Ishikawa (cell line): ENCODE data around the gene ESR1.

Experiments used
- CEBPB ChIP-seq: IDR thresholded peaks from 2 replicates; pipeline ENCODE4 v1.6.1; 2012
- CREB1 ChIP-seq: IDR thresholded peaks from 2 replicates; pipeline ENCODE4 v1.6.1; 2012; ENCODE audit warnings: low read depth
- EGR1 ChIP-seq: IDR thresholded peaks from 2 replicates; pipeline ENCODE4 v1.6.1; 2012
- EP300 ChIP-seq: IDR thresholded peaks from 2 replicates; pipeline ENCODE4 v1.6.1; 2012; ENCODE audit warnings: borderline replicate concordance
- FOXM1 ChIP-seq: IDR thresholded peaks from 2 replicates; pipeline ENCODE4 v1.6.1; 2012; ENCODE audit warnings: low read depth, borderline replicate concordance
- MAX ChIP-seq: IDR thresholded peaks from 2 replicates; pipeline ENCODE4 v1.6.1; 2012
- NFIC ChIP-seq: IDR thresholded peaks from 2 replicates; pipeline ENCODE4 v1.6.1; 2012
- RAD21 ChIP-seq: IDR thresholded peaks from 2 replicates; pipeline ENCODE4 v1.6.1; 2012; ENCODE audit warnings: low read depth
- REST ChIP-seq: IDR thresholded peaks from 2 replicates; pipeline ENCODE4 v1.6.1; 2012; ENCODE audit warnings: low read depth, mild to moderate bottlenecking
- TAF1 ChIP-seq: IDR thresholded peaks from 2 replicates; pipeline ENCODE4 v1.6.1; 2012; ENCODE audit warnings: low read depth, mild to moderate bottlenecking
- TCF12 ChIP-seq: IDR thresholded peaks from 2 replicates; pipeline ENCODE4 v1.6.1; 2012; ENCODE audit warnings: low read depth
- TEAD4 ChIP-seq: IDR thresholded peaks from 2 replicates; pipeline ENCODE4 v1.6.1; 2012
- USF1 ChIP-seq: IDR thresholded peaks from 2 replicates; pipeline ENCODE4 v1.6.1; 2012
- YY1 ChIP-seq: IDR thresholded peaks from 2 replicates; pipeline ENCODE4 v1.6.1; 2012; ENCODE audit warnings: low read depth
- ZBTB7A ChIP-seq: IDR thresholded peaks from 2 replicates; pipeline ENCODE4 v1.6.1; 2012; ENCODE audit warnings: low read depth

The ESR1 gene

GRCh38 chr6:151961809-151962208, 154.3 kb downstream of the ESR1 start:
- TF ChIP-seq FOXM1 (no peak), CEBPB (no peak), TCF12 (no peak), RAD21 (no peak), TEAD4 (no peak), NFIC (no peak), MAX (no peak), YY1 (no peak), ZBTB7A (no peak), CREB1 (no peak), REST (no peak), EGR1 (no peak), EP300 (no peak), USF1 (no peak)

GRCh38 chr6:151962246-151962846, 154.9 kb downstream of the ESR1 start:
- TF ChIP-seq ZBTB7A = no peak
- TF ChIP-seq CEBPB = peak; percentile 95

- TF ChIP-seq MAX (no peak), EP300 (no peak), RAD21 (no peak), NFIC (no peak)
These were observed 155.5 kb downstream of the ESR1 start for GRCh38 chr6:151963001-151963400.

GRCh38 chr6:151974061-151974617, 166.7 kb downstream of the ESR1 start:
- no peak for TF ChIP-seq EGR1
- TF ChIP-seq RAD21 = no peak
- TF ChIP-seq TCF12 = no peak
- TF ChIP-seq YY1 = no peak
- no peak for TF ChIP-seq NFIC
- TF ChIP-seq EP300 = no peak
- TF ChIP-seq USF1 = no peak
- TF ChIP-seq TEAD4 = no peak
- TF ChIP-seq REST = no peak
- no peak for TF ChIP-seq MAX
- TF ChIP-seq TAF1 = no peak
- TF ChIP-seq CEBPB = no peak
- TF ChIP-seq CREB1 = no peak
- TF ChIP-seq ZBTB7A = no peak
- no peak for TF ChIP-seq FOXM1

GRCh38 chr6:151975795-151976194, 168.3 kb downstream of the ESR1 start:
- no peak for TF ChIP-seq RAD21
- TF ChIP-seq EGR1 = no peak
- no peak for TF ChIP-seq FOXM1
- no peak for TF ChIP-seq TAF1
- no peak for TF ChIP-seq CREB1
- no peak for TF ChIP-seq ZBTB7A
- no peak for TF ChIP-seq REST
- no peak for TF ChIP-seq EP300
- TF ChIP-seq TCF12 = no peak
- TF ChIP-seq YY1 = no peak
- no peak for TF ChIP-seq USF1
